SU-DHL-6 (cell line): ENCODE data around the gene FKBP9.

Experiments used
- CTCF ChIP-seq: fragments of 200-600 bp; sonication (generic); IDR thresholded peaks from one replicate; pipeline ENCODE4 v1.5.1; 2017; ENCODE audit warnings: antibody characterized with exemption, mild to moderate bottlenecking, low read length, moderate library complexity; ENCODE audit not compliant: insufficient read depth, poor library complexity, severe bottlenecking
- EZH2phosphoT487 ChIP-seq: fragments of 200-600 bp; sonication (generic), shearing (Covaris generic); conservative IDR thresholded peaks from 2 replicates; pipeline ENCODE4 v1.6.1; 2018; ENCODE audit warnings: mild to moderate bottlenecking, antibody characterized with exemption, low read length, moderate library complexity, mixed read lengths

DNA sequence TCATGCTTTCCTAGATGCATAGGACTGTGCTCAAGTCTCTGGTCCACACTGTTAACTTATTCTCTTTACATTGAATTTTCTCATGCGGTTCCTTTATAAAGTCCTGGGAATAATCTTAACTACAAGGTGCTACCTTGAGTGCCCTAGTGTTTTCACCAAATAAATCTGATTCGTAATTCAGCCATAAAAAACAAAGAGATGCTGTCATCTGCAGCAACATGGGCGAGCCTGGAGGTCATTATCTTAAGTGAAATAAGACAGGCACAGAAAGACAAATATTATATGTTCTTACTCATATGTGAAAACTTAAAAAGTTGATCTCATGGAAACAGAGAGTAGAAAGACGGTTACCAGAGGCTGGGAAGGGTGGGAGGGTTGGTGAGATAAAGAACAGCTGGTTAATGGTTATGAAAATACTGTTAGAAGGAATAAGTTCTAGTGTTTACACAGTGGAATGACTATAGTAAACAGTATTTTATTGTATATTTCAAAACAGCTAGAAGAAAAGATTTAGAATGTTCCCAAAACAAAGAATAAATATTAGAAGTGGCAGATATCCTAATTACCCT is 67.0 kb downstream of the FKBP9 start:
- TF ChIP-seq CTCF (no peak), EZH2phosphoT487 (no peak)
